ENCODE measurements around the gene TNFRSF6B.
"Not testable (repeated sequence)": the region's sequence is repeated elsewhere in the genome, so short reads cannot be mapped to it uniquely, and the experiment has no call there.

The TNFRSF6B gene

GRCh38 chr20:63663332-63664066, 33.0 kb upstream of the TNFRSF6B start:
- no peak for DNase-seq

DNA sequence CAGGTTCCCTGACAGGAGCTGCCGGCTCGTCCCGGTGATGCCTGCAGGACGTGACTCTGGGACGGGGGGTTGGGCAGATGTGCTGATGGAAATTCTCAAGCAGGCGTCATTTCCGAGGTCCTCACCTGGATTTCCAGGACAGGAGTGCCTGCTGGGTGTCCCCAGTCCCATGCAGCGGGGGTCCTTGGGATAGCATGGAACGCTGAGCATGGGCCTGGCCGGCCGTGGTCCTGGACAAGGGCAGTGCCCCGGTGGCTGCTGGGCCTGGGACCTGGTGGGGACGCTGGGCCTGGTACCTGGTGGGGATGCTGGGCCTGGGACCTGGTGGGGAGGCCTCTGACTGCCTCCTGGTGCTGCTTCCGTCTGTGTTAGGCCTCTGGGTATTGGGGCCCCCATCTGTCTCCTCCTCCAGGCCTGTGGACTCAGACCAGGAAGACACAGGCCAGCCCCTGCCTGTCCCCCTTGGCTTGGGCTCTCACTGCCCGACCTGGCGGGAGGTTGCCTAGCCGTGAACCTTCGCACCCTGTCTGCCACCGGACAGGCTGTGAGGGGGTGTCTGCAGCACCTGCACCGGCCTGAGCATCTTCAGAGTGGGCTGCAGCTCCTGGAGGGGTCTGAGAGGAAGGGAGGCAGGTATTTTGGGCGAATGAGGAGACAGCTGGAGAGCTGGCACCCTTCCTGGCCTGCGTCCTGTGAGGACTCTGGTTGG, 32.2 kb upstream of the TNFRSF6B start:
- DNase-seq, result no peak

DNA sequence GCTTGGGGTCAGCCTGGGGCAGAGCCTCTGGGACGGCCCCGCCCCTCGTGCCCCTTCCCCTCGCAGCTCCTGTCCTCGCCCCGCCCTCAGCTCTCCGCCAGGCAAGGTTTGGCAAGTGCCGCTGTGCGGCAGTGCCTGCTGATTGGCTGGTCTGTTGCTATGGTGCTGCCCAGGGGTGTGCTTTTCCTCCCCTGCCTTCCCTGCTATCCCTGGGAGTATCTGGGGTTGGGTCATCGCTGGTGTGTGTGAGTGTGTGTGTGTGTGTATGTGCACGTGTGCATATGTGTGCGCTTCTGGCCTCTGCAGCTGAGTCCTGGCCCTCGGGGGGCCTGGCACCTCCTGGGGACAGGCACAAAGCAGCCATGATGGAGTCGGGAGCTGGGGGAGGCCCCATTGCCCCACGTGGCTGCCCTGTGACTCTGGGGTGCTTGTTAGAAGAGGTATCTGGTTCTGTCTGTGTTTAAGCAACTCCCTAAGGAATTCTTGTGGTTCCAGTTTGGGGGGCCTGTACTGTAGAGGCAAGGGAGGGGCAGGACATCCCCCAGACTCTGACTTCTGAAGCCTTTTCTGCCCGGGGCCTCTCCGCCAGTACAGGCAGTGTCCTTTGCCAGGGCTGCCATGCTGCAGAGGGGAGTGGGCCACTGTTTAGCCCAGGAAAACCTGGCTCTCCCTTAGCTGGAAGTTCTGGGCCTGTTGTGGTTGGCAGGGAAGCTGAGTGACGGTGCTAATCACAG, 31.4 kb upstream of the TNFRSF6B start:
- DNase-seq, result no peak

DNA sequence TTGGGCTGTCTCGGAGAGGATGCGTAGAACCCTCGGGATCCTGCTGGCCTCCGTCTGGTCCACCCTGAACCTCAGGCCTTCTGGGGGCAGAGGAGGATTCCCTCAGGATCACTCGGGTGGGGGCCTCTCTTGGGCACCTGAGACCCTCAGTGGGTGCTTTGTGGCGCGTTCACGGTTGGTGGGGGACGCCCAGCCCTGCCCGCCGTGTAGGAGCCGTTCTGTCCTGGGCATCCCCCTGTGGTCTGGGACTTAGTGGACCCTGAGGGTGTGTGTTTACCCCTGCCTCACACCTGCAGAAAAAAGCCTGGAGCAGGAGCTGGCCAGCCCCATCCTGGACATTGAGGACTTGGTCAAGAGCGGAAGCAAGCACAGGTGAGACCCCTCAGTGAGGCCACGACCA, 30.7 kb upstream of the TNFRSF6B start:
- DNase-seq, result no peak

- DNase-seq, result no peak
Measured at GRCh38 chr20:63667858-63668257, 28.6 kb upstream of the TNFRSF6B start.

GRCh38 chr20:63668351-63668750, 28.1 kb upstream of the TNFRSF6B start:
- DNase-seq, result no peak

GRCh38 chr20:63671695-63672094, 24.8 kb upstream of the TNFRSF6B start:
- DNase-seq, result not testable (repeated sequence)

- DNase-seq, result no peak
Measured at GRCh38 chr20:63672666-63673065, 23.8 kb upstream of the TNFRSF6B start.

- DNase-seq, result no peak
Measured at GRCh38 chr20:63673951-63674350, 22.5 kb upstream of the TNFRSF6B start.

DNA sequence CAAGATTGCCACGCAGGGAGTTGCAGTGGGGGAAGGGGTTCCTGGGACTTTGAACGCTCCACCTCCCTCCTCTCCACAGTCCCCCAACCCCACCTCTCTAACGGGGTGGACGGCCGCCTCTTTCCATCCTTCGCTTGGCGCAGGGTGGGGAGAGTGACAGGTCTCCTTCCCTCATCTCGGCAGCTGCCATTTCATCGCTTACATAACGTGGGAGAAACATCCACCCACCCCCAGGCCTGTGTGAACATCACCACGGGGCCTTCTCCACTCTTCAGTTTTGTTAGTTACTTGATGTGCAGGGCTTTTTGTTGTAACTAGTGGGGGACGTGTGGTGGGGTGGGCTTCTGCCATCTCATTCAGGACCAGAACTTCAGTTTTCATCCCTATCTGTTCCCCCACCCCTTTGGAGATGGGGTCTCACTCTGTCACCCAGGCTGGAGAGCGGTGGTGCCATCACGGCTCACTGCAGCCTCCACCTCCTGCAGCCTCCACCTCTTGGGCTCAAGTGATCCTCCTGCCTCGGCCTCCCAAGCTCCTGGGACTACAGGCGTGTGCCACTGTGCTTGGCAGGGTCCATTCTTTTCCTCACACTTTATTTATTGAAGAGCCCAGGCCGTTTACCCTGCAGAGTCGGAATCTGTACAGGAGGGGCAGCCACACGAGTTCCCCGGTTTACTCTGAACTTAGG, 20.6 kb upstream of the TNFRSF6B start:
- DNase-seq, result no peak

DNA sequence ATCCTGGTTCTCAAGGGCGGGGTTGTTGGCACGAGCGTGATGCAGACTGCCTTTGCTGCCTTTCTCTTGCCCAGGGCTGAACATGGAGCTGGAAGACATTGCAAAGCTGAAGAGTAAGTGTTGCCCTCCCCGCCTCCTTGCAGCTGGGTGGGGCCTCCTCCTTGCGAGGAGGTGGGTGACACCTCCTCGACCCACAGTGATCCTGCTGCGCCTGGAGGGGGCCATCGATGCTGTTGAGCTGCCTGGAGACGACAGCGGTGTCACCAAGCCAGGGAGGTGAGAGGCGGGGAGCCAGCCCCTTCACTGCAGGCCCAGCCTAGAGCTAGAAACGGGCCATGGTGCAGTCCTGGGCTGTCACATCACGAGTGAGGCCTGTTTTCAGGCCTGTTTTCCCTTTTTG, 18.4 kb upstream of the TNFRSF6B start:
- no peak for DNase-seq

DNA sequence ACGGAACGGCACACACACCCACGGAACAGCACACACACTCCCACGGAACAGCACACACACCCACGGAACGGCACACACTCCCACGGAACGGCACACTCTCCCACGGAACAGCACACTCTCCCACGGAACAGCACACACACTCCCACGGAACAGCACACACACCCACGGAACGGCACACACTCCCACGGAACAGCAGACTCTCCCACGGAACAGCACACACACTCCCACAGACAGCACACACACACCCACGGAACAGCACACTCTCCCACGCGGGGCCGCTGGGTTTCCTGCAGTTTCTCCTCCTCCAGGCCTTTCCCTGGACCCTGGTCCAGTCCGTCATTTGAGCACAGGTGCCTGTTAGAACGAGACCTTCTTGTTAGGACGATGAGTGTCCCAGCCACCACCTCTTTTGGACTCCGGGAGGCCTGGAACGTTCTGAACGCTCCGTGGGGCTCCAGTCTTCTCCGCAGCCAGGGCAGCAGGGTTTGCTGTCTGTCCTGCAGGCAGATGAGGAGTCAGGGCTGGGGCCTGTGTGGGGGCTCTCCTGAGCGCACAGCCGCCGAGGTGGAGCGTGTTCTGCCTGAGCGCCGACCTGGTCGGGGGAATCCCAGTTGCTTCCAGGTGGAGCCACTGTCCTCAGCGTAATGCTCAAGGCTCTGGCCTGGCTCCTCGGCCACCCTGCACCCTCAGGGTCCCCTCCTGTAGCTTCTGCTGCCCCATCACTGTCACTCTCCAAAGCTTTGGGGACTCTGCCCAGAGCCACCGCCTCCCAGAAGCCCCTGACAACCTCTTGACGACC, 17.6 kb upstream of the TNFRSF6B start:
- DNase-seq, result no peak

GRCh38 chr20:63679799-63680305, 16.6 kb upstream of the TNFRSF6B start:
- no peak for DNase-seq

- DNase-seq, result no peak
Measured at GRCh38 chr20:63680427-63680826, 16.0 kb upstream of the TNFRSF6B start.

- no peak for DNase-seq
Measured at GRCh38 chr20:63680857-63681608, 15.4 kb upstream of the TNFRSF6B start.

DNA sequence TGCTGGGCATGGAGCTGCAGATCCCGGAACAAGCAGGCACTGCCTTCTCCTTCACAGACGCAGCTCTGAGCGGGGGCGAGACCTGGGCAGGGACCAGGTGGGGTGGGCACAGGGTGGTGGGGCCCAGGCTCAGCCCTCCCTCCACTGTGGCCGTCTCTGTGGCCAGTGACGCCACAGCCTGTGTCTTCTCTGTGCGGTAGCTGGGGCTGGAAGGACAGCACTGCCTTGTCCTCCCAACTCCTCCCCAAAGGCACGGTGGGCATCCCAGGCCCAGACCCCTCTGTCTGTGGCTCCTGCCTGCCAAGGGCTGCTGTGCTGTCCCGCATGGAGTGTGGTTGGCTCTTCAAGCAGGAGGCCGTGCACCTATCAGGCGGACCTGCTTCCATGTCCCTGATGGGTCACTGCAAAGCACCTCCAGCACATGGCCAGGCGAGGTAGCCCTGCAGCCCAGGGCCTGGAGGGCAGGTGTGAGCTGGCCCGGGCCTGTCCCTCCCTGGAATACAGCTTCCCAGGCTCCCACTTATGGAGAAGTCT, 14.8 kb upstream of the TNFRSF6B start:
- DNase-seq, result no peak

DNA sequence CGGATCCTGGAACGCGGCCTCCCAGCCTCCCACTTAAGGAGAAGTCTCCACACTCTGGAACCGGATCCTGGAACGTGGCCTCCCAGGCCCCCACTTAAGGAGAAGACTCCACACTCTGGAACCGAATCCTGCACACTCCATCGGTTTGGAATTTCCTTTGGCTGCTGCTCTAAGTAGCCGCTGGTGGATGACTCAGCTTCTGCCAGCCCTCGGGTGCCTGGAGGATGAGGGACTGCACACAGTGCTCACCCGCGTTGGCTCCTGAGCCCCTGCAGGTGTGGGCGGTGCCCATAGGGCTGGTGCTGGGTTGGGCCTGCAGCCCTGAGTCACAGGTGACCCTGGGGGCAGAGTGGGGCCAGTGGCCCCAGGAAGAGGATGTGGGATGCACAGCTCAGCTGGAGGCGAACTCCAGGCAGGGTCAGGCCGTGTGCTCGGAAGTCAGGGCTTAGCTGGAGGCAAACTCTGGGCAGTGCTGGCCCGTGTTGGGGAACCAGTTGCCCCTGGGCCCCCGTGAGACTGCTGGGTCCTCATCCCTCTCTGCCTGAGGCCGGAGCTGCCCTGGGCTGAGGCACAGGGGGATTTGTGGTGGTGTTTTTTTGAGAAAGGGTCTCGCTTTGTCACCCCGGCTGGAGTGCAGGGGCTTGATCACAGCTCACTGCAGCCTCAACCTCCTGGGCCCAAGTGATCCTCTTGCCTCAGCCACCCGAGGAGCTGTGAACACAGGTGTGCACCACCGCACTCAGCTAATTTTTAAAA, 13.9 kb upstream of the TNFRSF6B start:
- DNase-seq, result no peak

DNA sequence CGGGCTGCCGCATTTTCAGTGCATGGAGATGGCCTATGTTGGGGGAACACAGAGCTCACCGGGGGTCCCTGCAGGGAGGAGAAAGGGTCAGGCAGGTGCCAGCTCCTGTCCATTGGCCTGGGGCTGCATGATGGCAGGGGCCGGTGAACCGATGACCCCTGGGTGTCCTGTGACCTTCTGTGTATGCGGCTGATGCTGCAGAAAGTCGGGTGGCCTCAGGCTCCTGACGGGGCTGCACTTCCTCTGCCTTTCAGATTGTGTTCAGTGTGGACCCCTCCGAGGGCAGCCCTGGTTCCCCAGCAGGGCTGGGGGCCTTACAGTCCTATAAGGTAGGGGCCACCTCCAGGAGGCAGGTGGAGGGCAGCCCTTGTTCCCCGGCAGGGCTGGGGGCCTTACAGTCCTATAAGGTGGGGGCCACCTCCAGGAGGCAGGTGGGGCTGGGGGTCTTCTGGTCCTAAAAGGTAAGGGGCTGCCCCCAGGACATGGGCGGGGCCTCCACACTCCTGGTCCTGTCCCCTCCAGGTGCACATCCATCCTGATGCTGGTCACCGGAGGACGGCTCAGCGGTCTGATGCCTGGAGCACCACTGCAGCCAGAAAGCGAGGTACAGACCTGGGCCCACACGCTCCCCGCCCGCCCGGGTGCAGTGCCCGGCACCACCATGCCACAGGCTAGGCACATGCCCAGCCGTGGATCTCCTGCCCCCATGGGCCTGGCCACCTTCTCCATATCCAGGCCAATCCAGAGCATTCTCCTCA, 11.0 kb upstream of the TNFRSF6B start:
- no peak for DNase-seq

DNA sequence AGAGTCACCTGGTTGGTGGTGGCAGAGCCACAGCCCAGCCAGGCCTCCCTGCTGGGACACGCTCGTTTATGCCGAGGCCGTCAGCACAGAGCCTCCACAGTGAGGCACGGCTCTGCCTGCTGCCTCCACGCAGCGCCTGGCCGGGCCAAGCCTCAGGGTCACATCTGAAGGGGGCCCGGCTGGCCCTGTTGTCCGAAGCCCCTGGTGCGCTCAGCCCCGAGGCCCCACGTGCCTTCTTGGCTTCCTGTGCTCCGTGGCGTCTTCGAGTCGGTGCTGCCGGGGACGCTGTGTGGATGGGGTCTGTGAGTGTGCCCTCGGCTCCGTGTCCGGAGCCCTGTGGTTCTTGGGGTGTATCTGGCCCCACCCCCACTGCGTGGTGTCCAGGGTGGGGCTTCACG, 10.4 kb upstream of the TNFRSF6B start:
- no peak for DNase-seq
